NB4 (cell line): Measurements from ENCODE around the gene RPAP3.

Experiments
- DNase-seq: peaks from one replicate; pipeline ENCODE4 v3.0.0; 2010; ENCODE audit warnings: low read depth
- H3K4me3 ChIP-seq: one replicate; pipeline ENCODE4 v1.5.1; 2011; ENCODE audit warnings: mild to moderate bottlenecking, low read depth, low read length, moderate library complexity
- CTCF ChIP-seq: IDR thresholded peaks from one replicate; pipeline ENCODE4 v1.5.1; 2012; ENCODE audit warnings: low read depth, low read length
- MAX ChIP-seq: IDR thresholded peaks from 2 replicates; pipeline ENCODE4 v1.6.1; 2011; ENCODE audit warnings: low read depth, low read length
- MYC ChIP-seq: IDR thresholded peaks from 2 replicates; pipeline ENCODE4 v1.6.1; 2011; ENCODE audit warnings: low read depth, low read length
- POLR2A ChIP-seq: IDR thresholded peaks from 2 replicates; pipeline ENCODE4 v1.6.1; 2011; ENCODE audit warnings: mild to moderate bottlenecking; ENCODE audit not compliant: insufficient read length; ENCODE audit errors: extremely low read depth

The RPAP3 gene

GRCh38 chr12:47707905-47708543 is 2.2 kb upstream of the RPAP3 start:
- peak overlapping the region; percentile 96 for H3K4me3 ChIP-seq
- TF ChIP-seq CTCF, result no peak
- TF ChIP-seq MAX, result no peak
- no peak for TF ChIP-seq POLR2A
- TF ChIP-seq MYC, result no peak
- peak; percentile 46 for DNase-seq

- no peak for DNase-seq
- no peak for TF ChIP-seq CTCF
- 0 out of 2 replicates have a peak, but pooled peaks have one; percentile 10 for TF ChIP-seq MYC
- no peak for TF ChIP-seq POLR2A
- TF ChIP-seq MAX, result peak; percentile 11; the same call in 1 of the 2 replicates
- peak overlapping the region; percentile 96 for H3K4me3 ChIP-seq
These were observed 1.5 kb upstream of the RPAP3 start for GRCh38 chr12:47707355-47707754.

- no peak for DNase-seq
- H3K4me3 ChIP-seq, result peak overlapping the region; percentile 96
- TF ChIP-seq POLR2A, result no peak
- no peak for TF ChIP-seq MAX
- no peak for TF ChIP-seq CTCF
- TF ChIP-seq MYC, result no peak
These were observed 633 bp downstream of the RPAP3 start for GRCh38 chr12:47705229-47705565.

GRCh38 chr12:47704719-47705118 is 1.1 kb downstream of the RPAP3 start:
- DNase-seq, result no peak
- TF ChIP-seq MAX, result no peak
- no peak for TF ChIP-seq CTCF
- no peak for TF ChIP-seq POLR2A
- no peak for TF ChIP-seq MYC
- peak overlapping the region; percentile 96 for H3K4me3 ChIP-seq

- no peak overlapping the region for H3K4me3 ChIP-seq
- TF ChIP-seq MYC (no peak), MAX (no peak), POLR2A (no peak), CTCF (no peak)
- DNase-seq, result no peak
These were observed 5.6 kb downstream of the RPAP3 start for GRCh38 chr12:47700263-47700662.
